AG04449 (cell line): ENCODE data around the gene COL1A2.

Experiments
- CTCF ChIA-PET: fragments of 350-600 bp; formaldehyde crosslinking; extraction: SDS; loops from one replicate; lab custom pipeline; 2021; ENCODE audit warnings: antibody characterized with exemption; lab: Yijun Ruan, JAX
- POLR2A ChIA-PET: fragments of 400-600, 350-600 bp; formaldehyde crosslinking; extraction: SDS; loops from one replicate; lab custom pipeline; 2020; ENCODE audit warnings: antibody characterized with exemption, inconsistent platforms; lab: Yijun Ruan, JAX
- DNase-seq: peaks from one replicate; pipeline ENCODE4 v3.0.0-alpha.2; 2010; ENCODE audit warnings: low read depth, low spot score
- H3K4me3 ChIP-seq: 2 replicates; pipeline ENCODE4 v1.5.1; 2011; ENCODE audit warnings: low read depth, mild to moderate bottlenecking, control low read depth, low read length
- CTCF ChIP-seq: IDR thresholded peaks from one replicate; pipeline ENCODE4 v1.5.1; 2011; ENCODE audit warnings: mild to moderate bottlenecking, moderate library complexity, low read length, control low read depth, inconsistent platforms; ENCODE audit not compliant: insufficient read depth; ENCODE audit errors: missing control alignments

The COL1A2 gene

GRCh38 chr7:94409200-94409948 is 14.7 kb downstream of the COL1A2 start:
- ChIA-PET POLR2A (interaction anchor here (1.5 to 5.7 kb wide), 9 partner anchors 10 to 120 kb away, joined by 5 to 72 read pairs (median 14); partner anchors contain the start of gene COL1A2), CTCF (interaction anchor here (1.6 to 5.3 kb wide), 3 partner anchors 26 to 120 kb away, joined by 5 to 38 read pairs (median 19); no protein-coding TSS in a partner anchor)
- no peak for TF ChIP-seq CTCF
- no peak for DNase-seq
- H3K4me3 ChIP-seq, result no peak overlapping the region; the same call in 1 of the 2 replicates

DNA sequence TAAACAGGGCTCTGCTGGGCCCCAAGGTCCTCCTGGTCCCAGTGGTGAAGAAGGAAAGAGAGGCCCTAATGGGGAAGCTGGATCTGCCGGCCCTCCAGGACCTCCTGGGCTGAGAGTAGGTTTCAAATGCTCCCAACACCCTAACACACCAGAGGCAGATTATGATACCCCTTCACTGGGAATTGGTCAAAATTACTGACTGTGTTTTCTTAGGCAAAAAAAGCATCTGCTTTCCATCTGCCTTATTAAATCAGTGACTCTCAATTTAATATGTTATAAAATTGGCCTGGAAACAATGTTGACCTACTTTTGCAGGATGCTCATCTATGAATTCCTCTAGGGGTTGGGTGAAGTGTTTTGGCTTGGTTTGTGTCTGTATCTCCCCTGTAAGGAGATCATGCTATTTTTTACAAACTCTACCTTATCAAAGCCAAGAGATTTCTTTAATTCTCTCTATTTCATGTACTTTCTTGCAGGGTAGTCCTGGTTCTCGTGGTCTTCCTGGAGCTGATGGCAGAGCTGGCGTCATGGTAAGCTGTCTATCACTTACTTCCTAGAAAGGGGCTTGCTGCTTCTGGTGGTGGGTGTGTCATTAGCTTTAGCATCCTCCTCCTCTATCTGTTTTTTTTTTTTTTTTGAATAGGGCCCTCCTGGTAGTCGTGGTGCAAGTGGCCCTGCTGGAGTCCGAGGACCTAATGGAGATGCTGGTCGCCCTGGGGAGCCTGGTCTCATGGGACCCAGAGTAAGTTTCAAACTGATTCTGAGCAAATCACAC is 15.9 kb downstream of the COL1A2 start:
- no peak for DNase-seq
- TF ChIP-seq CTCF, result no peak
- CTCF ChIA-PET, result interaction anchor here (0.6 to 5.3 kb wide), 8 partner anchors 9 to 122 kb away, joined by 3 to 38 read pairs (median 5); partner anchors contain the start of gene COL1A2
- H3K4me3 ChIP-seq, result no peak overlapping the region; the same call in 1 of the 2 replicates
- POLR2A ChIA-PET, result interaction anchor here (0.6 to 5.7 kb wide), 15 partner anchors 9 to 121 kb away, joined by 3 to 72 read pairs (median 7); partner anchors contain the start of gene COL1A2

DNA sequence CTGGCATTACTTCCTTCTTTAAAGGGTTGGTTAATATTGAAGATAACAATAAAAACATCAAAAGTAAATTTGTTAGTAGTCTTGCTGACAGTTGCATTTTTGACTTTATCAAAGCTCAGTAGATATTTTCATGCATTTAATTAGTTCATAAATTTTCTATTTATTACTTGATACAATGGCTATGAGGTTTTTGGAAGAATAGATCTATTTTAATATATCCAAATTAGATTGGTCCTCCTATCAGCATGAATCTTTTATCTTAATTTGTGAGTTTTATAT is 16.4 kb downstream of the COL1A2 start:
- no peak overlapping the region; the same call in 1 of the 2 replicates for H3K4me3 ChIP-seq
- ChIA-PET CTCF (interaction anchor here (0.6 to 5.3 kb wide), 8 partner anchors 10 to 122 kb away, joined by 3 to 38 read pairs (median 5); partner anchors contain the start of gene COL1A2), POLR2A (interaction anchor here (0.8 to 5.7 kb wide), 12 partner anchors 9 to 115 kb away, joined by 3 to 72 read pairs (median 9); partner anchors contain the start of gene COL1A2)
- no peak for DNase-seq
- TF ChIP-seq CTCF, result no peak

DNA sequence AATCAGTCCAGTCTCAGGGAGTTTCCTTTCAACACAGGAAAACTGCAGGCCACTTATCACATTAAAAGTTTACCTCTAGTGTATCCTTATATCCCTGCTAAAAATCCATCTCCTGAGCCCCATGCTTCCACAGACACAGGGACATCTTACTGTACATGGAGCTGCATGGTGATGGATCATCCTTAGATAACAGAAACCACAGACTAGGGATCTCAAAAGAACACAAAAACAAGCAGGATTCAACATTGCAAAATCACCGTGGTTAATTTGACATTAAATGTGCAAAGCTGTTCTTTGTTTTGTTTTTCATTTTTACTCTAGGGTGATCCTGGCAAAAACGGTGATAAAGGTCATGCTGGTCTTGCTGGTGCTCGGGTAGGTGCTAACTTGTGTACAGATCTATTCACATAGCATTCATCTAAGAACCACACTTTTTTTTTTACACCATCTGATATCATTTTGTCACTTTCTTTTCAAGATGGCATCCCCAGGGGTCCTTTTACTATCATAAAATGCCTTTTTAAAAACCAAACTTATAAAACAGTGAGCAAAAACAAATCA is 18.1 kb downstream of the COL1A2 start:
- no peak for TF ChIP-seq CTCF
- no peak overlapping the region for H3K4me3 ChIP-seq
- no peak for DNase-seq
- ChIA-PET POLR2A (interaction anchor here (0.6 to 5.7 kb wide), 8 partner anchors 10 to 116 kb away, joined by 3 to 72 read pairs (median 6); partner anchors contain the start of gene COL1A2), CTCF (interaction anchor here (0.7 to 5.3 kb wide), 4 partner anchors 10 to 124 kb away, joined by 3 to 38 read pairs (median 6); no protein-coding TSS in a partner anchor)

- TF ChIP-seq CTCF, result no peak
- POLR2A ChIA-PET, result interaction anchor here (0.8 to 6.6 kb wide), 8 partner anchors 9 to 118 kb away, joined by 4 to 72 read pairs (median 8); no protein-coding TSS in a partner anchor
- no peak for DNase-seq
- no peak overlapping the region for H3K4me3 ChIP-seq
- CTCF ChIA-PET, result interaction anchor here (1.5 to 1.6 kb wide), 2 partner anchors 118 to 125 kb away, joined by 4 to 5 read pairs; no protein-coding TSS in a partner anchor
These were observed 19.8 kb downstream of the COL1A2 start for GRCh38 chr7:94414481-94414880.
